ENCODE results near the gene SFTPA2.
"Not testable (repeated sequence)": the region's sequence is repeated elsewhere in the genome, so short reads cannot be mapped to it uniquely, and the experiment has no call there.

Gene SFTPA2

GRCh38 chr10:79509934-79510508, 50.2 kb downstream of the SFTPA2 start:
- DNase-seq = not testable (repeated sequence)

- not testable (repeated sequence) for DNase-seq
Observed at GRCh38 chr10:79509306-79509933, 50.8 kb downstream of the SFTPA2 start.

GRCh38 chr10:79508245-79508644, 52.0 kb downstream of the SFTPA2 start:
- not testable (repeated sequence) for DNase-seq

GRCh38 chr10:79507440-79508167, 52.6 kb downstream of the SFTPA2 start:
- DNase-seq = no peak

All from stimulated activated CD4-positive, alpha-beta T cell treated with anti-CD3 and anti-CD28 coated beads, Interleukin-1b, Interleukin-23, amount 100 ng/mL, for 48 hours (primary cell).